PC-9 (cell line): ENCODE data around the gene GLP2R.

Source experiments
- EZH2 ChIP-seq: fragments of 200-600 bp; sonication (generic); IDR thresholded peaks from 2 replicates; pipeline ENCODE4 v1.8.0; 2017; ENCODE audit warnings: antibody characterized with exemption, low read depth
- TF ChIP-seq, protein P1 (sequence below): fragments of 200-600 bp; sonication (generic); conservative IDR thresholded peaks from 2 replicates; pipeline ENCODE4 v1.6.1; 2017; ENCODE audit warnings: mixed run types, antibody characterized with exemption, mild to moderate bottlenecking, moderate library complexity

DNA sequence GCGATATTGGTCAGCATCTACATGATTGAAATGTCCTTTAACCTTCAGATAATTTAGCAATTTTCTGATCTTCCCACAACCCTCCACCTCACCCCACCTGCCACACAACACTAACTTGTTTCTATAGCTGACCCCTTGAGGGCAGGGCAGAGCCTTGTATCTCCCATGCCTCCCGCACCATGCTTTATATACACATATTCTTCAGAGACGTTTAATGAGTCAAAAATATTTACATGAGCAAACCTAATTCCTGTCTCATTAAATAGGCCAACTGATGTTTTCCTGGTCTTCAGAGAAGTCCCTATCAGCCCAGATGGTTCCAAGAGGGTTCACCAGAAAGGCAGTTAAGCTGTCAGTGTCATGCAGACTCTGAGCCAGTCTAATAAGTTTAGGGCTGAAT is 27.7 kb upstream of the GLP2R start:
- TF ChIP-seq, protein P1, sequence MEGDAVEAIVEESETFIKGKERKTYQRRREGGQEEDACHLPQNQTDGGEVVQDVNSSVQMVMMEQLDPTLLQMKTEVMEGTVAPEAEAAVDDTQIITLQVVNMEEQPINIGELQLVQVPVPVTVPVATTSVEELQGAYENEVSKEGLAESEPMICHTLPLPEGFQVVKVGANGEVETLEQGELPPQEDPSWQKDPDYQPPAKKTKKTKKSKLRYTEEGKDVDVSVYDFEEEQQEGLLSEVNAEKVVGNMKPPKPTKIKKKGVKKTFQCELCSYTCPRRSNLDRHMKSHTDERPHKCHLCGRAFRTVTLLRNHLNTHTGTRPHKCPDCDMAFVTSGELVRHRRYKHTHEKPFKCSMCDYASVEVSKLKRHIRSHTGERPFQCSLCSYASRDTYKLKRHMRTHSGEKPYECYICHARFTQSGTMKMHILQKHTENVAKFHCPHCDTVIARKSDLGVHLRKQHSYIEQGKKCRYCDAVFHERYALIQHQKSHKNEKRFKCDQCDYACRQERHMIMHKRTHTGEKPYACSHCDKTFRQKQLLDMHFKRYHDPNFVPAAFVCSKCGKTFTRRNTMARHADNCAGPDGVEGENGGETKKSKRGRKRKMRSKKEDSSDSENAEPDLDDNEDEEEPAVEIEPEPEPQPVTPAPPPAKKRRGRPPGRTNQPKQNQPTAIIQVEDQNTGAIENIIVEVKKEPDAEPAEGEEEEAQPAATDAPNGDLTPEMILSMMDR: no peak
- TF ChIP-seq EZH2: no peak
